K562 (cell line): ENCODE measurements around the gene TECPR1. TPM values are rescaled to one million over a fixed set of nuclear protein-coding genes. Genes with fewer than 3 reads are reported as not detected.

ENCODE experiments used
- ATAC-seq: fragments of 200-7000 bp; cut with Tn5 transposase; 3 replicates; pipeline ENCODE4 v1.9.1; 2020; ENCODE audit warnings: moderate library complexity
- BruUV-seq: library from RNA; stranded (reverse); fragments of 400-500 nt; replicated peaks from 2 replicates; lab custom pipeline; 2021; lab: Mats Ljungman, UMichigan
- CTCF ChIA-PET: fragments of 300-600 bp; formaldehyde crosslinking; extraction: SDS; loops from one replicate; lab custom pipeline; 2021; ENCODE audit warnings: low intra/inter-chr PET ratio; lab: Yijun Ruan, JAX
- POLR2A ChIA-PET: fragments of 300-600, 350-650 bp; sonication (Branson Sonifier 250); formaldehyde crosslinking; extraction: SDS; loops from one replicate; lab custom pipeline; 2021; ENCODE audit warnings: antibody characterized with exemption, inconsistent platforms; lab: Yijun Ruan, JAX
- DNase-seq, 4 experiments: peaks; one replicate each; pipeline versions ENCODE4 v3.0.0 to v3.0.0-alpha.2; 2011 to 2018; ENCODE audit warnings: low spot score in 3 of 4, mixed read lengths in 3 of 4; ENCODE audit errors: extremely low read depth in 1 of 4
- FAIRE-seq: peaks from 2 replicates; lab custom pipeline; 2011; peaks lifted over from hg19 to GRCh38; lab: Jason Lieb, UNC
- H2AFZ ChIP-seq: 2 replicates; pipeline ENCODE4 v1.6.0; 2011; ENCODE audit warnings: low read depth, low read length, control low read depth, inconsistent platforms
- H3K27ac ChIP-seq: fragments of 200-600 bp; 3 replicates; pipeline ENCODE4 v1.8.0; 2011; ENCODE audit warnings: low read depth, mild to moderate bottlenecking, control low read depth, inconsistent platforms, low read length, moderate library complexity, mixed read lengths; ENCODE audit errors: extremely low read depth
- H3K27me3 ChIP-seq, 2 experiments: fragments of 300-600 bp in 1 of 2; 2 replicates in 1 of 2; 3 replicates in 1 of 2; pipeline versions ENCODE4 v1.6.0 to v1.8.0; 2011; ENCODE audit warnings: inconsistent platforms in 2 of 2, low read length in 2 of 2, mild to moderate bottlenecking in 1 of 2, mixed read lengths in 1 of 2, moderate library complexity in 1 of 2; ENCODE audit not compliant: control insufficient read depth in 2 of 2, insufficient read depth in 2 of 2
- H3K36me3 ChIP-seq: fragments of 300-600 bp; 3 replicates; pipeline ENCODE4 v1.8.0; 2011; ENCODE audit warnings: mild to moderate bottlenecking, low read length, inconsistent platforms; ENCODE audit not compliant: control insufficient read depth, insufficient read depth
- H3K4me1 ChIP-seq, 2 experiments: fragments of 200-600 bp in 1 of 2; replicated peaks in 1 of 2; 2 replicates in 1 of 2; 3 replicates in 1 of 2; pipeline versions ENCODE4 v1.5.1 to v1.8.0; 2011; ENCODE audit warnings: inconsistent platforms in 2 of 2, low read length in 2 of 2, mild to moderate bottlenecking in 1 of 2, mixed read lengths in 1 of 2, moderate library complexity in 1 of 2; ENCODE audit not compliant: control insufficient read depth in 2 of 2, insufficient read depth in 2 of 2
- H3K4me2 ChIP-seq: 2 replicates; pipeline ENCODE4 v1.6.1; 2011; ENCODE audit warnings: low read length, control low read depth, inconsistent platforms, mixed read lengths; ENCODE audit not compliant: insufficient read depth
- H3K4me3 ChIP-seq: fragments of 200-600 bp; sonication (generic), shearing (Covaris generic); 2 replicates; pipeline ENCODE4 v1.5.1; 2016; ENCODE audit warnings: control low read depth, inconsistent platforms
- H3K79me2 ChIP-seq: fragments of 200-600 bp; 3 replicates; pipeline ENCODE4 v1.8.0; 2011; ENCODE audit warnings: low read length, inconsistent platforms; ENCODE audit not compliant: control insufficient read depth, insufficient read depth
- H3K9ac ChIP-seq, 2 experiments: 2 replicates each; pipeline versions ENCODE4 v1.6.0 to v1.6.1; 2011; ENCODE audit warnings: low read depth in 2 of 2, low read length in 2 of 2, control low read depth in 1 of 2, inconsistent platforms in 1 of 2, mild to moderate bottlenecking in 1 of 2, mixed read lengths in 1 of 2; ENCODE audit not compliant: insufficient read depth in 1 of 2
- H3K9me1 ChIP-seq: one replicate; pipeline ENCODE4 v1.6.0; 2011; ENCODE audit warnings: inconsistent platforms, mild to moderate bottlenecking, low read length, moderate library complexity; ENCODE audit not compliant: control insufficient read depth, insufficient read depth
- H3K9me3 ChIP-seq: replicated peaks from 2 replicates; pipeline ENCODE4 v1.5.1; 2011; ENCODE audit warnings: low read depth, low read length, inconsistent platforms; ENCODE audit not compliant: control insufficient read depth, insufficient read depth
- H4K20me1 ChIP-seq: replicated peaks from 2 replicates; pipeline ENCODE4 v1.6.1; 2011; ENCODE audit warnings: low read length, inconsistent platforms, mixed read lengths; ENCODE audit not compliant: control insufficient read depth, insufficient read depth
- HMBOX1 ChIP-seq: sonication (generic); IDR thresholded peaks from 2 replicates; pipeline ENCODE4 v1.6.1; 2016
- KDM5B ChIP-seq: fragments of 200-600 bp; sonication (generic); IDR thresholded peaks from 2 replicates; pipeline ENCODE4 v1.6.1; 2012; ENCODE audit warnings: low read depth, mild to moderate bottlenecking, moderate library complexity, low read length, control low read depth, inconsistent platforms; ENCODE audit not compliant: insufficient replicate concordance
- MBD1 ChIP-seq: fragments of 250-450 bp; sonication (Bioruptor Pico); IDR thresholded peaks from 2 replicates; pipeline ENCODE4 v1.8.0; 2022; ENCODE audit warnings: inconsistent platforms
- NRF1 ChIP-seq, 2 experiments: fragments of 450-650 bp; IDR thresholded peaks in 1 of 2; conservative IDR thresholded peaks in 1 of 2; 2 replicates each; pipeline ENCODE4 v1.6.1; 2014; ENCODE audit warnings: mild to moderate bottlenecking in 2 of 2
- PML ChIP-seq: IDR thresholded peaks from 2 replicates; pipeline ENCODE4 v1.6.1; 2012; ENCODE audit warnings: low read length, inconsistent platforms
- POLR2B ChIP-seq: fragments of 450-650 bp; IDR thresholded peaks from 2 replicates; pipeline ENCODE4 v1.6.1; 2018; ENCODE audit warnings: low read depth; ENCODE audit not compliant: partially characterized antibody
- TCFL5 ChIP-seq: fragments of 250-450 bp; sonication (Bioruptor Pico); conservative IDR thresholded peaks from 2 replicates; pipeline ENCODE4 v1.6.1; 2021; ENCODE audit warnings: mild to moderate bottlenecking, moderate library complexity, matching md5 sums
- TOE1 ChIP-seq, 2 experiments: fragments of 450-650 bp in 1 of 2; sonication (generic) in 1 of 2; formaldehyde crosslinking in 1 of 2; IDR thresholded peaks; 2 replicates each; pipeline versions ENCODE4 v1.7.1 to v1.8.0; 2016 to 2022; ENCODE audit warnings: borderline replicate concordance in 2 of 2, mild to moderate bottlenecking in 2 of 2, antibody characterized with exemption in 1 of 2, inconsistent platforms in 1 of 2, low read depth in 1 of 2, missing genetic modification reagents in 1 of 2, moderate library complexity in 1 of 2
- VEZF1 ChIP-seq: fragments of 200-800 bp; sonication (Bioruptor generic); IDR thresholded peaks from 2 replicates; pipeline ENCODE4 v1.6.1; 2017; ENCODE audit warnings: missing genetic modification characterization, missing compliant biosample characterization
- ZNF12 ChIP-seq: sonication (generic); formaldehyde crosslinking; IDR thresholded peaks from 2 replicates; pipeline ENCODE4 v1.4.0; 2020; ENCODE audit warnings: mild to moderate bottlenecking, missing genetic modification reagents
- WGBS: fragments of 100-300 bp; shearing (Covaris generic); methylation state at CpG from one replicate; pipeline ENCODE4 v1.1.6; 2016; ENCODE audit warnings: low coverage, mixed read lengths; ENCODE audit not compliant: insufficient coverage; ENCODE audit errors: missing lambda C conversion rate; 5-methylcytosine and 5-hydroxymethylcytosine counted together
- in situ Hi-C: fragments of 300-500 bp; cut with MboI; formaldehyde crosslinking; loops from 4 replicates; pipeline ENCODE4 v1.15.0; 2018; ENCODE audit warnings: inconsistent platforms, mixed read lengths
- intact Hi-C: fragments of 100-400 bp; cut with micrococcal nuclease; formaldehyde crosslinking; loops from 2 replicates; pipeline ENCODE4 v1.14.2; 2022
- polyA plus RNA-seq, 8 experiments: library from polyadenylated mRNA; depleted of rRNA in 4 of 8; stranded (reverse) in 5 of 8; unstranded in 3 of 8; fragments of >200 nt; fragmentation: Nextera tagmentation in 2 of 8; fragmentation: Illumina TruSeq in 1 of 8; extraction: Ambion mirVana in 2 of 8; extraction: Trizol in 1 of 8; gene quantifications; 2 replicates each; pipeline versions ENCODE4 v1.2.1 to v1.2.3, GENCODE V29; 2011 to 2014; ENCODE audit warnings: inconsistent platforms in 1 of 8, missing spikeins in 1 of 8
- total RNA-seq, 7 experiments: library from RNA; depleted of rRNA in 6 of 7; stranded (reverse); fragments of >200 nt in 6 of 7; fragmentation: Illumina TruSeq in 2 of 7; extraction: Trizol in 2 of 7; gene quantifications; 2 replicates each; pipeline versions ENCODE4 v1.2.1 to v1.2.3, GENCODE V29; 2011 to 2021; ENCODE audit warnings: low replicate concordance in 1 of 7

Gene TECPR1
- total and polyA plus RNA-seq, 9 of the 15 experiments (the other 6 are each of a cell fraction or from before 2014, with no cell fraction given) = 0.17 to 15.0 (median 2.2) TPM

- Histone ChIP-seq H4K20me1 (peaks cover 6% of the 10 kb centered on the region; the same call in 1 of the 2 replicates), H3K9me1 (no peaks in the 10 kb centered on the region), H3K36me3 (no peaks in the 10 kb centered on the region), H3K79me2 (no peaks in the 10 kb centered on the region), H3K4me1 (peaks cover 0 to 47% of the 10 kb centered on the region in 2 experiments; a peak in 1 of 5 replicates), H3K27me3 (peaks cover 7 to 55% of the 10 kb centered on the region in 2 experiments), H3K9me3 (no peaks in the 10 kb centered on the region), H3K4me2 (no peak overlapping the region), H3K9ac (0 out of 4 replicates have a peak overlapping the region, but pooled peaks of 1 of the 2 experiments have one; percentile 62), H3K27ac (no peak overlapping the region), H2AFZ (no peak overlapping the region), H3K4me3 (no peak overlapping the region)
- POLR2A ChIA-PET = interaction anchor here (0.5 kb wide), 1 partner anchor 242 kb away, joined by 3 read pairs; the partner anchor contains the start of gene OCM2
- intact Hi-C loops = no loop called here
- peak in 2 of 4 experiments; percentile 11 to 14 for DNase-seq
- BruUV-seq = no TSS peak
- in situ Hi-C loops = no loop called here
- no peak for FAIRE-seq
- CTCF ChIA-PET = no interaction called here
- no peak for ATAC-seq
- WGBS = 43% methylated on average over 5 of the region's 8 CpGs
- TF ChIP-seq PML (no peak), POLR2B (no peak), VEZF1 (CRISPR knock-in tag) (no peak), ZNF12 (CRISPR knock-in tag) (no peak), NRF1 (conservative IDR thresholded peaks at IDR 0.05 in 1 of 2, IDR thresholded peaks at IDR 0.05 in 1 of 2) (no peak), HMBOX1 (no peak), TCFL5 (CRISPR knock-in tag) (no peak), TOE1 (IDR thresholded peaks at IDR 0.05; ENCODE audit: borderline replicate concordance) (no peak), TOE1 (CRISPR knock-in tag; IDR thresholded peaks at IDR 0.05; ENCODE audit: borderline replicate concordance, low read depth) (no peak), MBD1 (CRISPR knock-in tag) (no peak), KDM5B (no peak)
These were observed 19.8 kb downstream of the TECPR1 start for GRCh38 chr7:98232263-98232585.
